PC-3 (cell line): Measurements from ENCODE around the gene MYLK4. TPM values are rescaled to one million over a fixed set of nuclear protein-coding genes. Genes with fewer than 3 reads are reported as not detected.

ENCODE experiments used
- ATAC-seq: fragments of 200-7000 bp; cut with Tn5 transposase; 2 replicates; pipeline ENCODE4 v1.9.1; 2020; ENCODE audit warnings: mild to moderate bottlenecking, moderate library complexity
- BruUV-seq: library from RNA; stranded (reverse); fragments of 400-500 nt; replicated peaks from 2 replicates; lab custom pipeline; 2021; lab: Mats Ljungman, UMichigan
- CTCF ChIA-PET: fragments of 300-600 bp; sonication (Branson Sonifier 250); formaldehyde crosslinking; loops from one replicate; lab custom pipeline; 2022; ENCODE audit warnings: antibody characterized with exemption; lab: Charles Lee
- POLR2A ChIA-PET: fragments of 300-600 bp; sonication (Branson Sonifier 250); formaldehyde crosslinking; loops from one replicate; lab custom pipeline; 2022; ENCODE audit warnings: antibody characterized with exemption; ENCODE audit not compliant: unreplicated experiment; lab: Charles Lee
- DNase-seq: peaks from one replicate; pipeline ENCODE4 v3.0.0-alpha.2; 2015
- H2AFZ ChIP-seq: fragments of 300-600 bp; sonication (generic); 2 replicates; pipeline ENCODE4 v1.6.0; 2016; ENCODE audit warnings: antibody characterized with exemption, low read length
- H3F3A ChIP-seq: fragments of 300-600 bp; sonication (generic); one replicate; pipeline ENCODE4 v1.6.0; 2017; ENCODE audit warnings: antibody characterized with exemption, low read length, control low read depth, mild to moderate bottlenecking; ENCODE audit not compliant: unreplicated experiment
- H3K27ac ChIP-seq: fragments of 300-600 bp; sonication (generic); 2 replicates; pipeline ENCODE4 v1.5.1; 2016; ENCODE audit warnings: mild to moderate bottlenecking, low read length
- H3K27me3 ChIP-seq: fragments of 300-600 bp; sonication (generic); 2 replicates; pipeline ENCODE4 v1.6.1; 2016; ENCODE audit warnings: low read length, mixed read lengths
- H3K36me3 ChIP-seq: fragments of 300-600 bp; sonication (generic); 2 replicates; pipeline ENCODE4 v1.6.1; 2016; ENCODE audit warnings: low read depth, mixed run types, low read length, mixed read lengths
- H3K4me1 ChIP-seq: fragments of 300-600 bp; sonication (generic); 2 replicates; pipeline ENCODE4 v1.5.1; 2016; ENCODE audit warnings: low read length; ENCODE audit not compliant: insufficient read depth
- H3K4me2 ChIP-seq: fragments of 300-600 bp; sonication (generic); 2 replicates; pipeline ENCODE4 v1.6.0; 2016; ENCODE audit warnings: low read length
- H3K4me3 ChIP-seq: fragments of 300-600 bp; sonication (generic); 2 replicates; pipeline ENCODE4 v1.5.1; 2016; ENCODE audit warnings: mild to moderate bottlenecking, low read length, mixed read lengths
- H3K79me2 ChIP-seq: fragments of 300-600 bp; sonication (generic); 2 replicates; pipeline ENCODE4 v1.6.1; 2017; ENCODE audit warnings: low read length, mixed read lengths
- H3K9ac ChIP-seq: fragments of 300-600 bp; sonication (generic); 2 replicates; pipeline ENCODE4 v1.6.0; 2016; ENCODE audit warnings: mild to moderate bottlenecking, low read length
- H3K9me2 ChIP-seq: fragments of 300-600 bp; sonication (generic); replicated peaks from 2 replicates; pipeline ENCODE4 v1.6.1; 2016; ENCODE audit warnings: mixed run types, low read length, mixed read lengths
- H3K9me3 ChIP-seq: fragments of 300-600 bp; sonication (generic); 2 replicates; pipeline ENCODE4 v1.6.1; 2016; ENCODE audit warnings: low read length, mixed read lengths
- H4K20me1 ChIP-seq: fragments of 300-600 bp; sonication (generic); 2 replicates; pipeline ENCODE4 v1.6.1; 2016; ENCODE audit warnings: low read length, mixed read lengths
- CTCF ChIP-seq: fragments of 300-600 bp; sonication (generic); conservative IDR thresholded peaks from 2 replicates; pipeline ENCODE4 v1.5.1; 2017; ENCODE audit warnings: antibody characterized with exemption, low read depth, mild to moderate bottlenecking, low read length
- EZH2 ChIP-seq: fragments of 300-600 bp; sonication (generic); IDR thresholded peaks from one replicate; pipeline ENCODE4 v1.6.1; 2017; ENCODE audit warnings: antibody characterized with exemption, mild to moderate bottlenecking, low read length; ENCODE audit not compliant: unreplicated experiment
- EZH2phosphoT487 ChIP-seq: fragments of 300-600 bp; sonication (generic); IDR thresholded peaks from 2 replicates; pipeline ENCODE4 v1.6.1; 2018; ENCODE audit warnings: mild to moderate bottlenecking, antibody characterized with exemption, low read length, borderline replicate concordance
- intact Hi-C: fragments of 100-400 bp; cut with micrococcal nuclease; formaldehyde crosslinking; loops from 2 replicates; pipeline ENCODE4 v1.9.0; 2023
- total RNA-seq: library from RNA; depleted of rRNA; stranded (reverse); fragments of >200 nt; gene quantifications from 2 replicates; pipeline ENCODE4 v1.2.3, GENCODE V29; 2014

MYLK4 gene
- total RNA-seq, 1 experiment from 2014 or later, result 0.11 TPM

DNA sequence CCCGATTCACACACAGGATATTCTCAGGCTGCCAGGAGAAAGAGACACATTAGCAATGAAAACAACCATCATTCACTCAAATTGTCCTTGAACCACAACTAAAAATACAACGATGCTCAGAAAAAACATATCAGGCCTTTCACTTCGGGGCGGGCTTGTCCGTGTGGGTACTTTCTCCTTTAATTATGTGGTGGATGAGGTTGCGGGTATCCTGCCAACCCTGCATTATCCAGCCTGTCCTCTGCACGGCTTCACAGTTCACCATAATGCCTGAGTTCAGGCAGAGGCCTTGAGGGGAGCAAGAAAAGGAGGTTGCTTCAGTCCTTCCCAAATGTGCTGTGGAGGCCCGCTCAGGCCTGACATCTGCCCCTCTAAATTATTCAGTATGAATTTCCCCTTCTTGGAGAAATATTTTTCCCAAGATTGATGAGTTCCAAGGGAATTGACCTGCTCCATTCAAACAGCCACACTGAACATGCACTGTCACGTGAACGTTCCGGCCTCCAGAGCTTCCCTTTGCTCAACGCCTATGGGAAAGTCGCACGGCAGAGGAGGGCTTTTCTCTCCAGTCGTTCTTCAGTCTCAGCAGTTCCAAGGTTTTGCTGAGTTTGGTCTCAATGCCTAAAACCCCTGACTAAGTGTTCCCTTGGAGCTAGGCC lies 70.3 kb downstream of the MYLK4 start:
- TF ChIP-seq CTCF (no peak), EZH2phosphoT487 (no peak)
- Histone ChIP-seq H2AFZ (no peak overlapping the region), H3K27me3 (no peaks in the 10 kb centered on the region), H3K9ac (no peak overlapping the region), H4K20me1 (no peaks in the 10 kb centered on the region), H3F3A (no peaks in the 10 kb centered on the region), H3K4me2 (no peak overlapping the region), H3K4me1 (peaks cover 22% of the 10 kb centered on the region), H3K4me3 (no peak overlapping the region), H3K9me3 (no peaks in the 10 kb centered on the region), H3K36me3 (no peaks in the 10 kb centered on the region), H3K27ac (no peak overlapping the region), H3K9me2 (no peaks in the 10 kb centered on the region), H3K79me2 (no peaks in the 10 kb centered on the region)
- ATAC-seq (no peak), DNase-seq (no peak)
- ChIA-PET CTCF (no interaction called here), POLR2A (no interaction called here)
- BruUV-seq, result no TSS peak
- intact Hi-C loops, result no loop called here

DNA sequence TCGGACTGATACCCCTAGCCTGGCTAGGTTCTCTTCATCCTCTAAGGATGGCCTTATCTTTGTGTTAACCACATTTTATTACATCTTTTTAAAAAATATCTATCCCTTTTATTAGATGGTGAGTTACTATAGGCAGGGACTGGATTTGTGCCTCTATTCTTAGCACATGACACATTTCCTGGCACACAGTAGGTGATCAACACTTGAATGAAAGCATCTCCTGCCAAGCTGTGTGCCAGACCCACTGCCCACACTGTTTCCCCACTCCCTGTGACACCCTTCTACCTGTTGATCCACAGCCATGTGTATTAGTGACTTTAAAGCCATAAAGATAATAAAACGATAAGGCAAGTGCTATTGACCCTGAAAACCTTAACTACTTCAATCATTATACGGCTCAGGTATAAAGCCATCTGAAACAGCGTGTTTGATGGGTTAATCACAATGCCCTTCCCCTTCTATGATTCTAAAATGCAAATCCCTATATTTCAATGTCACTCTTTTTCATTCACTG lies 73.6 kb downstream of the MYLK4 start:
- H2AFZ ChIP-seq, result no peak overlapping the region
- H3K4me3 ChIP-seq, result no peak overlapping the region
- H3K79me2 ChIP-seq, result no peaks in the 10 kb centered on the region
- H3K36me3 ChIP-seq, result no peaks in the 10 kb centered on the region
- no peaks in the 10 kb centered on the region for H3K27me3 ChIP-seq
- H3K27ac ChIP-seq, result no peak overlapping the region
- H3K9ac ChIP-seq, result no peak overlapping the region
- ChIA-PET POLR2A (no interaction called here), CTCF (no interaction called here)
- H3K9me3 ChIP-seq, result no peaks in the 10 kb centered on the region
- no peaks in the 10 kb centered on the region for H3F3A ChIP-seq
- no TSS peak for BruUV-seq
- ATAC-seq (no peak), DNase-seq (no peak)
- H3K4me1 ChIP-seq, result peaks cover 5% of the 10 kb centered on the region
- TF ChIP-seq EZH2 (no peak), EZH2phosphoT487 (no peak), CTCF (no peak)
- intact Hi-C loops, result no loop called here
- H4K20me1 ChIP-seq, result no peaks in the 10 kb centered on the region
- H3K9me2 ChIP-seq, result no peaks in the 10 kb centered on the region
- no peak overlapping the region for H3K4me2 ChIP-seq

GRCh38 chr6:2676048-2676447 lies 74.7 kb downstream of the MYLK4 start:
- no peak overlapping the region for H3K27ac ChIP-seq
- intact Hi-C loops, result no loop called here
- no peaks in the 10 kb centered on the region for H3K27me3 ChIP-seq
- no TSS peak for BruUV-seq
- ATAC-seq (no peak), DNase-seq (no peak)
- no peaks in the 10 kb centered on the region for H3F3A ChIP-seq
- no peaks in the 10 kb centered on the region for H3K9me2 ChIP-seq
- H3K4me1 ChIP-seq, result peaks cover 5% of the 10 kb centered on the region
- POLR2A ChIA-PET, result no interaction called here
- CTCF ChIA-PET, result no interaction called here
- no peaks in the 10 kb centered on the region for H3K36me3 ChIP-seq
- no peaks in the 10 kb centered on the region for H3K79me2 ChIP-seq
- H3K4me3 ChIP-seq, result no peak overlapping the region
- H4K20me1 ChIP-seq, result no peaks in the 10 kb centered on the region
- H3K4me2 ChIP-seq, result no peak overlapping the region
- H2AFZ ChIP-seq, result no peak overlapping the region
- no peak overlapping the region for H3K9ac ChIP-seq
- H3K9me3 ChIP-seq, result no peaks in the 10 kb centered on the region
- no peak for TF ChIP-seq EZH2
- TF ChIP-seq CTCF, result no peak
- TF ChIP-seq EZH2phosphoT487, result no peak
